HepG2 (cell line): ENCODE data around the gene FMNL1. TPM values are rescaled to one million over a fixed set of nuclear protein-coding genes. Genes with fewer than 3 reads are reported as not detected.

Experiments
- CCAR2 ChIP-seq: fragments of 200-400 bp; formaldehyde crosslinking; optimal IDR thresholded peaks from 2 replicates; pipeline ENCODE3; 2018; ENCODE audit warnings: low read depth, mild to moderate bottlenecking, low read length, moderate library complexity
- MBD4 ChIP-seq: IDR thresholded peaks from 2 replicates; pipeline ENCODE4 v1.6.1; 2012; ENCODE audit warnings: low read length, inconsistent platforms, borderline replicate concordance
- PHF5A ChIP-seq: IDR thresholded peaks from one replicate; pipeline ENCODE4 v1.6.1; 2018; ENCODE audit warnings: low read depth, missing genetic modification reagents; ENCODE audit not compliant: unreplicated experiment
- PRPF4 ChIP-seq: fragments of 200-400 bp; formaldehyde crosslinking; IDR thresholded peaks from 2 replicates; pipeline ENCODE4 v1.6.1; 2016; ENCODE audit warnings: low read length, low read depth; ENCODE audit not compliant: poor library complexity, severe bottlenecking
- RARG ChIP-seq: sonication (generic); formaldehyde crosslinking; IDR thresholded peaks from 2 replicates; pipeline ENCODE4 v1.4.0; 2020; ENCODE audit warnings: low read depth, mild to moderate bottlenecking, missing genetic modification reagents
- SP4 ChIP-seq: sonication (generic); formaldehyde crosslinking; IDR thresholded peaks from 2 replicates; pipeline ENCODE4 v1.8.1; 2023; ENCODE audit warnings: mild to moderate bottlenecking, missing genetic modification reagents
- TARDBP ChIP-seq: sonication (generic); formaldehyde crosslinking; IDR thresholded peaks from 2 replicates; pipeline ENCODE4 v1.8.0; 2022; ENCODE audit warnings: mild to moderate bottlenecking, missing genetic modification reagents
- ZBTB8A ChIP-seq: sonication (generic); formaldehyde crosslinking; IDR thresholded peaks from 2 replicates; pipeline ENCODE4 v1.4.0; 2020; ENCODE audit warnings: mild to moderate bottlenecking, low read depth, missing genetic modification reagents, borderline replicate concordance
- ZC3H4 ChIP-seq: sonication (generic); formaldehyde crosslinking; IDR thresholded peaks from 2 replicates; pipeline ENCODE4 v1.4.0; 2020; ENCODE audit warnings: missing genetic modification reagents, borderline replicate concordance
- ZNF567 ChIP-seq: sonication (generic); formaldehyde crosslinking; IDR thresholded peaks from 2 replicates; pipeline ENCODE4 v1.8.1; 2023; ENCODE audit warnings: mild to moderate bottlenecking, missing genetic modification reagents, borderline replicate concordance
- ZNF629 ChIP-seq: sonication (generic); formaldehyde crosslinking; conservative IDR thresholded peaks from 2 replicates; pipeline ENCODE4 v1.5.0; 2020; ENCODE audit warnings: missing genetic modification reagents
- ZNF883 ChIP-seq: sonication (generic); formaldehyde crosslinking; IDR thresholded peaks from 2 replicates; pipeline ENCODE4 v1.5.1; 2020; ENCODE audit warnings: mild to moderate bottlenecking, missing genetic modification reagents; ENCODE audit errors: not compliant biosample characterization
- ZSCAN25 ChIP-seq: sonication (generic); formaldehyde crosslinking; IDR thresholded peaks from 2 replicates; pipeline ENCODE4 v1.8.0; 2022; ENCODE audit warnings: mild to moderate bottlenecking, missing genetic modification reagents
- polyA plus RNA-seq, 8 experiments: library from polyadenylated mRNA; depleted of rRNA in 3 of 8; stranded (reverse) in 7 of 8; unstranded in 1 of 8; fragments of >200 nt; fragmentation: Illumina TruSeq in 4 of 8; extraction: Trizol in 4 of 8; gene quantifications; 2 replicates each; pipeline versions ENCODE4 v1.2.1 to v1.2.3, GENCODE V29; 2011 to 2016; ENCODE audit warnings: low read depth in 4 of 8, missing spikeins in 1 of 8, mixed read lengths in 1 of 8; ENCODE audit not compliant: insufficient read depth in 1 of 8
- total RNA-seq, 5 experiments: library from RNA; depleted of rRNA; stranded (reverse); fragments of >200 nt; fragmentation: Illumina TruSeq; extraction: Trizol; gene quantifications; 2 replicates each; pipeline ENCODE4 v1.2.3, GENCODE V29; 2016; ENCODE audit warnings: low read depth in 1 of 5
- TF ChIP-seq, protein P1 (sequence below): sonication (generic); formaldehyde crosslinking; IDR thresholded peaks from 2 replicates; pipeline ENCODE4 v1.4.0; 2020; ENCODE audit warnings: missing genetic modification reagents, mild to moderate bottlenecking, borderline replicate concordance
- TF ChIP-seq, protein P2 (sequence below): IDR thresholded peaks from 2 replicates; pipeline ENCODE4 v1.6.1; 2018; ENCODE audit warnings: missing genetic modification reagents, mild to moderate bottlenecking, missing compliant biosample characterization
- TF ChIP-seq, protein P3 (sequence below): sonication (generic); formaldehyde crosslinking; IDR thresholded peaks from 2 replicates; pipeline ENCODE4 v1.5.0; 2020; ENCODE audit warnings: mild to moderate bottlenecking, missing genetic modification reagents, borderline replicate concordance
- TF ChIP-seq, protein P4 (sequence below): sonication (generic); formaldehyde crosslinking; IDR thresholded peaks from 2 replicates; pipeline ENCODE4 v1.5.1; 2020; ENCODE audit warnings: missing genetic modification reagents, mild to moderate bottlenecking, borderline replicate concordance
- TF ChIP-seq, protein P5 (sequence below): IDR thresholded peaks from 2 replicates; pipeline ENCODE4 v1.6.1; 2016; ENCODE audit warnings: missing genetic modification reagents, missing compliant biosample characterization
- TF ChIP-seq, protein P6 (sequence below): sonication (generic); formaldehyde crosslinking; IDR thresholded peaks from 2 replicates; pipeline ENCODE4 v1.8.0; 2022; ENCODE audit warnings: missing genetic modification reagents, mild to moderate bottlenecking, inconsistent platforms, borderline replicate concordance

FMNL1 gene
- total and polyA plus RNA-seq, 2 of the 13 experiments (the other 11 are each of a cell fraction or from before 2014, with no cell fraction given), result 0.53 to 0.70 TPM

DNA sequence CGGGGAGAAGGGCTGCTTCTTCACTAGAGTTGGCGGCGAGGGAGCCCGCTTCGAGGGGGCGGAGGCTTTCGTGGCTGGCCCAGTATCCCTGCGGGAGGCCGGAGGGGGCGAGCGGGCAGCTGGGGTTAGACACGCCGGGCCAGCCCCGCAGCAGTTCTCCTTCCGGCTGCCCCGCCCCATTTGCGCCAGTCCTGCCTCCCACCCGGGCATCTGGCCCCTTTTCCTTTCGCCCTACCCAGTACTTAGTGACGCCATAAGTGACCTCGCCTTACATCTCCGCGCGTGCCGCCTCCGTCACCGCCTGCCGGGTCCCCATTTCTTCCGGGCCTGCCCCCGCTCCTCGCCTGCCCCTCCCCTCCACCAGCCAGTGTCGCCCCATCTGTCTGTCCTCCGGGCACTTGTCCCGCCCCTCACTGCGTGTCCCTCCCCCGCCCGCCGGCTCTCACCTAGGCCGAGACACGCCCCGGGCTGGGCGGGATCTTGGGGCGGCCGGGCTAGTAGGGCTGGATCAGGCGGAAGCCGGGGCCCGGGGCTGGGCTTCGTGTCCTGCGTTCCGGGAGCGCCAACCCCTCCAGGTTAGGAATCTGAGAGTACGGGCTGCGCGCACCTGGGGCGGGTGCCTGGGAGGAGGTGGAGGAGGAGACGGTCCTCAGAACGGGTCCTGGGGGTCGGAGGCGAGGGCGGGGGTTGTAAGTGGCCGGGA lies 25.9 kb downstream of the FMNL1 start (continued):
- TF ChIP-seq PRPF4 (no peak), TARDBP (CRISPR knock-in tag) (0 out of 2 replicates have a peak, but pooled peaks have one; percentile 38), ZNF629 (no peak), SP4 (CRISPR knock-in tag) (peak; percentile 65; the same call in 1 of the 2 replicates), ZC3H4 (CRISPR knock-in tag) (no peak), ZNF567 (CRISPR knock-in tag) (no peak), ZBTB8A (CRISPR knock-in tag) (no peak), ZNF883 (CRISPR knock-in tag) (no peak), CCAR2 (no peak), ZSCAN25 (CRISPR knock-in tag) (peak; percentile 16; the same call in 1 of the 2 replicates), PHF5A (peak; percentile 50), RARG (CRISPR knock-in tag) (no peak), MBD4 (no peak)
- TF ChIP-seq, protein P1, sequence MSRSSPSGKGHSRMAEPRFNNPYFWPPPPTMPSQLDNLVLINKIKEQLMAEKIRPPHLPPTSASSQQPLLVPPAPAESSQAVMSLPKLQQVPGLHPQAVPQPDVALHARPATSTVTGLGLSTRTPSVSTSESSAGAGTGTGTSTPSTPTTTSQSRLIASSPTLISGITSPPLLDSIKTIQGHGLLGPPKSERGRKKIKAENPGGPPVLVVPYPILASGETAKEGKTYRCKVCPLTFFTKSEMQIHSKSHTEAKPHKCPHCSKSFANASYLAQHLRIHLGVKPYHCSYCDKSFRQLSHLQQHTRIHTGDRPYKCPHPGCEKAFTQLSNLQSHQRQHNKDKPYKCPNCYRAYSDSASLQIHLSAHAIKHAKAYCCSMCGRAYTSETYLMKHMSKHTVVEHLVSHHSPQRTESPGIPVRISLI (CRISPR knock-in tag), result no peak
- TF ChIP-seq, protein P2, sequence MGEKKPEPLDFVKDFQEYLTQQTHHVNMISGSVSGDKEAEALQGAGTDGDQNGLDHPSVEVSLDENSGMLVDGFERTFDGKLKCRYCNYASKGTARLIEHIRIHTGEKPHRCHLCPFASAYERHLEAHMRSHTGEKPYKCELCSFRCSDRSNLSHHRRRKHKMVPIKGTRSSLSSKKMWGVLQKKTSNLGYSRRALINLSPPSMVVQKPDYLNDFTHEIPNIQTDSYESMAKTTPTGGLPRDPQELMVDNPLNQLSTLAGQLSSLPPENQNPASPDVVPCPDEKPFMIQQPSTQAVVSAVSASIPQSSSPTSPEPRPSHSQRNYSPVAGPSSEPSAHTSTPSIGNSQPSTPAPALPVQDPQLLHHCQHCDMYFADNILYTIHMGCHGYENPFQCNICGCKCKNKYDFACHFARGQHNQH (CRISPR knock-in tag), result peak; percentile 55
- TF ChIP-seq, protein P3, sequence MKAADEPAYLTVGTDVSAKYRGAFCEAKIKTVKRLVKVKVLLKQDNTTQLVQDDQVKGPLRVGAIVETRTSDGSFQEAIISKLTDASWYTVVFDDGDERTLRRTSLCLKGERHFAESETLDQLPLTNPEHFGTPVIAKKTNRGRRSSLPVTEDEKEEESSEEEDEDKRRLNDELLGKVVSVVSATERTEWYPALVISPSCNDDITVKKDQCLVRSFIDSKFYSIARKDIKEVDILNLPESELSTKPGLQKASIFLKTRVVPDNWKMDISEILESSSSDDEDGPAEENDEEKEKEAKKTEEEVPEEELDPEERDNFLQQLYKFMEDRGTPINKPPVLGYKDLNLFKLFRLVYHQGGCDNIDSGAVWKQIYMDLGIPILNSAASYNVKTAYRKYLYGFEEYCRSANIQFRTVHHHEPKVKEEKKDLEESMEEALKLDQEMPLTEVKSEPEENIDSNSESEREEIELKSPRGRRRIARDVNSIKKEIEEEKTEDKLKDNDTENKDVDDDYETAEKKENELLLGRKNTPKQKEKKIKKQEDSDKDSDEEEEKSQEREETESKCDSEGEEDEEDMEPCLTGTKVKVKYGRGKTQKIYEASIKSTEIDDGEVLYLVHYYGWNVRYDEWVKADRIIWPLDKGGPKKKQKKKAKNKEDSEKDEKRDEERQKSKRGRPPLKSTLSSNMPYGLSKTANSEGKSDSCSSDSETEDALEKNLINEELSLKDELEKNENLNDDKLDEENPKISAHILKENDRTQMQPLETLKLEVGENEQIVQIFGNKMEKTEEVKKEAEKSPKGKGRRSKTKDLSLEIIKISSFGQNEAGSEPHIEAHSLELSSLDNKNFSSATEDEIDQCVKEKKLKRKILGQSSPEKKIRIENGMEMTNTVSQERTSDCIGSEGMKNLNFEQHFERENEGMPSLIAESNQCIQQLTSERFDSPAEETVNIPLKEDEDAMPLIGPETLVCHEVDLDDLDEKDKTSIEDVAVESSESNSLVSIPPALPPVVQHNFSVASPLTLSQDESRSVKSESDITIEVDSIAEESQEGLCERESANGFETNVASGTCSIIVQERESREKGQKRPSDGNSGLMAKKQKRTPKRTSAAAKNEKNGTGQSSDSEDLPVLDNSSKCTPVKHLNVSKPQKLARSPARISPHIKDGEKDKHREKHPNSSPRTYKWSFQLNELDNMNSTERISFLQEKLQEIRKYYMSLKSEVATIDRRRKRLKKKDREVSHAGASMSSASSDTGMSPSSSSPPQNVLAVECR (CRISPR knock-in tag), result peak; percentile 70; the same call in 1 of the 2 replicates
- TF ChIP-seq, protein P4, sequence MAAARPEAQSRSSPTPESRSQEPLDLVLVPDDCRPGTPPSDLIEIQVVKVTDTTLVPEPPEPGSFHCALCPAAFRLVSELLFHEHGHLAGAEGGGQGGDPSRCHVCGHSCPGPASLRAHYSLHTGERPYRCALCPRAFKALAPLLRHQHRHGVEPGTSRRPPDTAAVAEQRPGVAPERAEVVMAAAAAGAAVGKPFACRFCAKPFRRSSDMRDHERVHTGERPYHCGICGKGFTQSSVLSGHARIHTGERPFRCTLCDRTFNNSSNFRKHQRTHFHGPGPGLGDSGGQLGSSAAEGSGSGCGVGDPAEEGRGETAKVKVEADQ (CRISPR knock-in tag), result no peak; the same call in none of the 2 replicates
- TF ChIP-seq, protein P5, sequence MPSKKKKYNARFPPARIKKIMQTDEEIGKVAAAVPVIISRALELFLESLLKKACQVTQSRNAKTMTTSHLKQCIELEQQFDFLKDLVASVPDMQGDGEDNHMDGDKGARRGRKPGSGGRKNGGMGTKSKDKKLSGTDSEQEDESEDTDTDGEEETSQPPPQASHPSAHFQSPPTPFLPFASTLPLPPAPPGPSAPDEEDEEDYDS (CRISPR knock-in tag), result peak; percentile 58
- TF ChIP-seq, protein P6, sequence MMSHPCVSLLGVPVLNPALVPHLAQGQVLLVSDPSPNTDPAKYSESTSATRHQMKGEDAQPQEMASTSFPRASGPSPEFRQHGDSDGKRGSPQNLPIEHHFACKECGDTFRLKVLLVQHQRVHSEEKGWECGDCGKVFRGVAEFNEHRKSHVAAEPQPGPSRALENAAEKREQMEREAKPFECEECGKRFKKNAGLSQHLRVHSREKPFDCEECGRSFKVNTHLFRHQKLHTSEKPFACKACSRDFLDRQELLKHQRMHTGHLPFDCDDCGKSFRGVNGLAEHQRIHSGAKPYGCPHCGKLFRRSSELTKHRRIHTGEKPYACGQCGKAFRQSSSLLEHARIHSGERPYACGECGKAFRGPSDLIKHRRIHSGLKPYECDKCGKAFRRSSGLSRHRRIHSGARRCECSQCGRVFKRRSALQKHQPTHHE (CRISPR knock-in tag), result 0 out of 2 replicates have a peak, but pooled peaks have one; percentile 71
